ENCODE results near the gene GATAD2A. TPM values are rescaled to one million over a fixed set of nuclear protein-coding genes. Genes with fewer than 3 reads are reported as not detected.

Gene GATAD2A
- total and polyA plus RNA-seq, 2 of the 8 experiments (the other 6 are each of a cell fraction or from before 2014, with no cell fraction given), result 38.4 to 205 TPM

DNA sequence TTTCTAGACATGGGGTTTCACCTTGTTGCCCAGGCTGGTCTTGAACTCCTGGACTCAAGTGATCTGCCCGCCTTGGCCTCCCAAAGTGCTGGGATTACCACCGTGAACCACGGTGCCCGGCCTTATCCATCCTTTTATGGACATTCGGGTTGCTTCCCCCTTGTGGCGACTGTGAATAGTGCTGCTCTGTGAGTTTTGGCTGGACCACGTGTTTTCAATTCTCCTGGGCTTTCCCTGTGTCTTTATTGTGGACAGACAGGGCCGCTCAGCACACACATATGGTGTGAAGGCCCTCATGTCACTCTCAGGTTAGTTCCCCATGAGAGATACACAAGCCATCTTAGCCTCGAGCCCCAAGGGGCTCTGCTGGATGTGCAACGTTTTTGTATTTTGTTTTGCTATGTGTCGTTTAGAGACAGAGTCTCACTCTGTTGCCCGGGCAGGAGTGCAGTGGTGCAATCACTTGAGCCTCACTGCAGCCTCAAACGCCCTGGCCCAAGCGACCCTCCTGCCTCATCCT, 44.3 kb upstream of the GATAD2A start (continued):
- TF ChIP-seq SP2 (IDR thresholded peaks at IDR 0.05; ENCODE audit: low read length), result no peak
- TF ChIP-seq CTBP2 (IDR thresholded peaks at IDR 0.05; ENCODE audit: borderline replicate concordance, insufficient read depth, insufficient read length, low read length), result no peak
- TF ChIP-seq KDM1A (IDR thresholded peaks at IDR 0.05; ENCODE audit: borderline replicate concordance, low read length), result no peak
- no peak for TF ChIP-seq HDAC6 (IDR thresholded peaks at IDR 0.05; ENCODE audit: low read depth, low read length)
- TF ChIP-seq TAF1 (IDR thresholded peaks at IDR 0.05; ENCODE audit: low read depth, low read length), result 0 out of 2 replicates have a peak, but pooled peaks have one; percentile 26
- no peak for TF ChIP-seq CHD7 (IDR thresholded peaks at IDR 0.05; ENCODE audit: insufficient replicate concordance, low read length)
- no peak for TF ChIP-seq CEBPB (IDR thresholded peaks at IDR 0.05; ENCODE audit: low read depth, low read length)
- 0 out of 2 replicates have a peak, but pooled peaks have one; percentile 46 for TF ChIP-seq RXRA (IDR thresholded peaks at IDR 0.05; ENCODE audit: insufficient read depth, low read depth, low read length)
- no peak for TF ChIP-seq SAP30 (IDR thresholded peaks at IDR 0.05; ENCODE audit: insufficient read depth, insufficient replicate concordance, low read length)
- TF ChIP-seq, protein P1, sequence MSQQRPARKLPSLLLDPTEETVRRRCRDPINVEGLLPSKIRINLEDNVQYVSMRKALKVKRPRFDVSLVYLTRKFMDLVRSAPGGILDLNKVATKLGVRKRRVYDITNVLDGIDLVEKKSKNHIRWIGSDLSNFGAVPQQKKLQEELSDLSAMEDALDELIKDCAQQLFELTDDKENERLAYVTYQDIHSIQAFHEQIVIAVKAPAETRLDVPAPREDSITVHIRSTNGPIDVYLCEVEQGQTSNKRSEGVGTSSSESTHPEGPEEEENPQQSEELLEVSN (IDR thresholded peaks at IDR 0.05), result peak; percentile 66

Measured in H1 (cell line).